ENCODE results near the gene ZNF687.
A peak's percentile ranks its signal among the peaks of the same experiment; 100 is the strongest.

ZNF687 gene

DNA sequence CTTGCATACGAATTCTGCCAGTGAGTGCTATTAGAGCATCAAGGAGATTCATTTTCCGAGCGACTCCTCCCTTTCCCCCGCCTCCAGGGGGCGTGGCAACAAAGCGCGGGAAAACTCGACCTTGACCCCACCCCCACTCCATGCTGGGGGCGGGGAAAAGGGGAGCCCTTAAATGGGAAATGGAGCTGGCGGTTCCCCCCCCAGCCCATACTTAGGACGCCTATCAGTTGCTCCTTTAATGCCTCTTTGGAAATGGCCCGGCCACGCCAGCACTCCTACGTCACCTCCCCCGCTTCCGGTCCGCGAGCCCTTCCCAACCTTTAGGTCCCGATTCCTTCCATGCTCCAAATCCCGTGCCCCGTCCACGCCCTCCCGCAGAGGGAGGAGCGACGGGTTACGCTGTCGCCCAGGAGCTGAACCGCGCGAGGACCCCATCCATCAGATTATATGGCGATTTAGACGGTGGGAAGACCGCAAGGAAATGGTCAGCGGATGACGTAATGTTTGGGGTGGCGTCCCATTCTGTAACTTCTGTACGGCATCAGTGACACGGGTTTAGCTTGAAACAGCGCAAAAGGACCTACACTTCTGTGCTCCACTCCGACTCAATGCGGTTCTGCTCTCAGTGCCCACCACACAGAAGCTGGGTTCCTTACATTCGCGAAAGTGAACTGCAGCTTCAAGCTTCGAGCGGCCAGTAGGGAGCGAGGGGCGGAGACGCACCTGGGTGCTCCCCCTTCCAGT, 702 bp upstream of the ZNF687 start:
- no peak for FAIRE-seq

DNA sequence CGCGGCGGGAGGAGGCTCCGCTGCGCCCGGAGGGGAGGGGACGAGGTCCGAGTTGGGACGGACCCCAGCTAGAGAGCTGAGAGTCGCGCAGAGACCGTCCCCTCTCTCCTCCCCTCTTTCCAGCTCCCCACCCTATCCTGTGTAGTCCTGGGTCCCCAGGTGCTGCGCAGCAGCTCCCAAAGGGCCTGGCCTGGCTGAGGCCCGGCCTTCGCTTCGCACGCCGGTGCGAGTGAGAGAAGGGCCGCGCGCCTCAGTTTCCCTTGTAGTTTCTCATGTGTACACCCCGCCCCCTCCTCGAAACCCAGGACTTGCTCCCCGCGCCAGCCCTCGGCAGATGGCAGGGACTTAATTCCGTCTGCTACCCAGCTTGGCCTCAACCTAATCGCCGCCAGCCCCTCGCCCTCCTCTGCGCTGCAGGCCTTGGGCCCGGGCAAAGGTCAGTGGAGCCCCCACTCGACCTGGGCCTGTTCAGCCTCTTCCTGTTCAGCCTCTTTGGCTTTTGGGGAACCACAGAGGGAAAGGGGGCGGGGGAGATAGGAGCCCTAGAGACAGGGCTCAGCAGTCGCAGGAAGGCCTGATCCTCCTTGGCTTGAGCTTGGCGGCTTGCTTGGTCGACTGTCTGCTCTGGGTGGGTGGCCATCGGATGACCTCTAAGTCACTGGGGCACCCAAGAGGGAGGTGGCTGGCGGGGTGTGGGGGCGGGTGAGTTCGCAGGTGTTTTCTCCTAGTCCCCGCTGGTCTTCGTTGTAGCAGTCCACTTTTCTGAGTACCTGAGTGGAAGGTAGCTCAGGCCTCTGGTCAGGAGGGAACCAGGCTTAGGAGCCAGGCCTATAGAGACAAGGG, 1.0 kb downstream of the ZNF687 start:
- FAIRE-seq: no peak

DNA sequence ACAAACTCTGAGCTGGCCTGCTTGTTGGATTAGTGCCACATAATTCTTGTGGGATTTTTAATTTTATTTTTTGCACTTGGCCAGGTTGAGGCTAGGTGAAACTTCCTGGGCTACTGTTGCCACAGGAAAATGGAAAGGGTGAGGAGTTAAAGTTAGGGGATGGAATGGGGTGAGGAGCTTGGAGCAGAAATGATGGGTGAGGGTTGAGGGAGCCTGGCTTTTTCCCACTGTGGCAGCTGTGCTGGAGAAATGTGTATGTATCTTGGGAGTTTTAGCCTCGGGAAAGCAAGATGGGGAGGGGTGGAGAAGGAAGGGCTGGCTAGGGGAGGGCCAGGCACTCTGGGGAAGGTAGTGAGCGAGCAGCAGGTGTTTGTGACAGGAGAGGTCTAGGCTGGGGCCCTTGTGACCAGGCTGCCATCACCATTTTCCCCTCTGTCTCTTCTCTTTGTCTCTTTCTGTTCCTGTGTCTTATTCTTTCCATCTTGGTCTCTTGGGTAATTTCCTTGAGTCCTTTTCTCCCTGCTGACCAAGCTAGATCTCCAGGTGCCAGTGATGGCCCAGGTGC, 2.0 kb downstream of the ZNF687 start:
- no peak for FAIRE-seq

DNA sequence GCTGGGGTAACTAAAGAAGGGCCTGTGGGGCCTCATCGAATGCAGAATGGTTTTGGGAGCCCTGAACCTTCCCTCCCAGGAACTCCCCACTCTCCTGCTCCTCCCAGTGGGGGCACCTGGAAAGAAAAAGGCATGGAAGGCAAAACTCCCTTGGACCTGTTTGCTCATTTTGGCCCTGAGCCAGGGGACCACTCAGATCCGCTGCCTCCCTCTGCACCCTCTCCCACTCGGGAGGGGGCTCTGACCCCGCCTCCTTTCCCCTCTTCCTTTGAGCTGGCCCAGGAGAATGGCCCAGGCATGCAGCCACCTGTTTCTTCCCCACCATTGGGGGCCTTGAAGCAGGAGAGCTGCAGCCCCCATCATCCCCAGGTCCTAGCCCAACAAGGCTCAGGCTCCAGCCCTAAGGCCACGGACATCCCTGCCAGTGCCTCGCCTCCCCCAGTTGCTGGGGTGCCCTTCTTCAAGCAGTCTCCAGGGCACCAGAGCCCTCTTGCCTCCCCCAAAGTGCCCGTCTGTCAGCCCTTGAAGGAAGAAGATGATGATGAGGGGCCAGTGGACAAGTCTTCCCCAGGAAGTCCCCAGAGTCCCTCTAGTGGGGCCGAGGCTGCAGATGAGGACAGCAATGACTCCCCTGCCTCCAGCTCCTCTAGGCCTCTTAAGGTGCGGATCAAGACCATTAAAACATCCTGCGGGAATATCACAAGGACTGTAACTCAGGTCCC, 4.7 kb downstream of the ZNF687 start:
- no peak for FAIRE-seq

DNA sequence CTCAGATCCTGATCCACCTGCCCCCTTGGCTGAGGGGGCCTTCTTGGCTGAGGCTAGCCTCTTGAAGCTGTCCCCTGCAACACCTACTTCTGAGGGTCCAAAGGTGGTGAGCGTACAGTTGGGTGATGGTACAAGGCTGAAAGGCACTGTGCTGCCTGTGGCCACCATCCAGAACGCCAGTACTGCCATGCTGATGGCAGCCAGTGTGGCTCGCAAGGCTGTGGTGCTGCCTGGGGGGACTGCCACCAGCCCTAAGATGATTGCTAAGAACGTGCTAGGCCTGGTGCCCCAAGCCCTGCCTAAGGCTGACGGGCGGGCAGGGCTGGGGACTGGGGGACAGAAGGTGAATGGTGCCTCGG, 5.2 kb downstream of the ZNF687 start:
- no peak for FAIRE-seq

DNA sequence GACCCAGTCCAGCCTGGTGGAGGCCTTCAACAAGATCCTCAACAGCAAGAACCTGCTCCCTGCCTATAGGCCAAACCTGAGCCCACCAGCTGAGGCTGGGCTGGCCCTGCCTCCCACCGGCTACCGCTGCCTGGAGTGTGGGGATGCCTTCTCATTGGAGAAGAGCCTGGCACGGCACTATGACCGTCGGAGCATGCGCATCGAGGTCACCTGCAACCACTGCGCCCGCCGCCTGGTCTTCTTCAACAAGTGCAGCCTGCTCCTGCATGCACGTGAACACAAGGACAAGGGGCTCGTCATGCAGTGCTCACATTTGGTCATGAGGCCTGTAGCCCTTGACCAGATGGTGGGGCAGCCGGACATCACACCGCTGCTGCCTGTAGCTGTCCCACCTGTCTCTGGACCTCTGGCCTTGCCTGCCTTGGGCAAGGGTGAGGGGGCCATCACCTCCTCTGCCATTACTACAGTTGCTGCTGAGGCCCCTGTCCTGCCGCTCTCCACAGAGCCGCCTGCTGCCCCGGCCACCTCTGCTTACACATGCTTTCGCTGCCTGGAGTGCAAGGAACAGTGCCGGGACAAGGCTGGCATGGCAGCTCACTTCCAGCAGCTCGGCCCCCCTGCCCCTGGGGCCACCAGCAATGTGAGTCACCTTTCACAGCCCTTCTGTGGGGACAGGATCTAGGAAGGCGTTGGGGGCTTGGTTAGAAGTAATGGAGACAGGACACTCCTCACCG, 5.8 kb downstream of the ZNF687 start:
- no peak for FAIRE-seq

DNA sequence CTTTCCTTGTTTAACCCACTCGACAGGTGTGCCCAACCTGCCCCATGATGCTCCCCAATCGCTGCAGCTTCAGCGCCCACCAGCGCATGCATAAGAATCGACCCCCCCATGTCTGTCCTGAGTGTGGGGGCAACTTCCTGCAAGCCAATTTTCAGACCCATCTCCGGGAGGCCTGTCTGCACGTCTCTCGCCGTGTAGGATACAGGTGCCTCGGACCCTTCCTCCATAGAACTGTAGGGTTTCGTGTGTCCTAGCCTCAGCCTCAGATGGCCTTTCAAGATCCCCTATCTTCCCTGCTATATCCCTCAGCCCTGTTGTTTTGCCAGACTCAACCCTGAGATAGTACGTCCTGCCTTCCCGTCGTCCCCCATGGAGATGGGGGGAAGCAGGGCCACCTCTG, 6.4 kb downstream of the ZNF687 start:
- FAIRE-seq: no peak

DNA sequence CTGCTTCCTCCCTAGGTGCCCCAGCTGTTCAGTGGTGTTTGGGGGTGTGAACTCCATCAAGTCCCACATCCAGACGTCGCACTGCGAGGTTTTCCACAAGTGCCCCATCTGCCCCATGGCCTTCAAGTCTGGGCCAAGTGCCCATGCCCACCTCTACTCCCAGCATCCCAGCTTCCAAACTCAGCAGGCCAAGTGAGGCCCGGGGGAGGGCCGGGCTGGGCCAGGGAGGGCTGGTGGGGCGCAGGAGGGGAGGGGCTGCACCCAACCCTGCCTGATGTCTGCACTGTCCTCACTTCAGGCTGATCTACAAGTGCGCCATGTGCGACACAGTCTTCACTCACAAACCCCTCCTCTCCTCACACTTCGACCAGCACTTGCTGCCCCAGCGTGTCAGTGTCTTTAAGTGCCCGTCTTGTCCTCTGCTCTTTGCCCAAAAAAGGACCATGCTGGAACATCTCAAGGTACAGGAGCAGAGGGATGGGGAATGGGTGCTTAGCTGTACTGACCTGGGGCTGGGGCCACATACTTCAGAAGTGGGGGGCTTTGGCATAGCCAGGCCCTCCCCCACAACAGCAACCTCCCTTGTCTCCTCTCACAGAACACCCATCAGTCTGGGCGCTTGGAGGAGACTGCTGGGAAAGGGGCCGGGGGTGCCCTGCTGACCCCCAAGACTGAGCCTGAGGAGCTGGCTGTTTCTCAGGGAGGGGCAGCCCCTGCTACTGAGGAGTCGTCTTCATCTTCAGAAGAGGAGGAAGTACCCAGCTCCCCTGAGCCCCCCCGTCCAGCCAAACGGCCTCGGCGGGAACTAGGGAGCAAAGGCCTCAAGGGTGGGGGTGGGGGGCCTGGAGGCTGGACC, 7.2 kb downstream of the ZNF687 start:
- no peak for FAIRE-seq

DNA sequence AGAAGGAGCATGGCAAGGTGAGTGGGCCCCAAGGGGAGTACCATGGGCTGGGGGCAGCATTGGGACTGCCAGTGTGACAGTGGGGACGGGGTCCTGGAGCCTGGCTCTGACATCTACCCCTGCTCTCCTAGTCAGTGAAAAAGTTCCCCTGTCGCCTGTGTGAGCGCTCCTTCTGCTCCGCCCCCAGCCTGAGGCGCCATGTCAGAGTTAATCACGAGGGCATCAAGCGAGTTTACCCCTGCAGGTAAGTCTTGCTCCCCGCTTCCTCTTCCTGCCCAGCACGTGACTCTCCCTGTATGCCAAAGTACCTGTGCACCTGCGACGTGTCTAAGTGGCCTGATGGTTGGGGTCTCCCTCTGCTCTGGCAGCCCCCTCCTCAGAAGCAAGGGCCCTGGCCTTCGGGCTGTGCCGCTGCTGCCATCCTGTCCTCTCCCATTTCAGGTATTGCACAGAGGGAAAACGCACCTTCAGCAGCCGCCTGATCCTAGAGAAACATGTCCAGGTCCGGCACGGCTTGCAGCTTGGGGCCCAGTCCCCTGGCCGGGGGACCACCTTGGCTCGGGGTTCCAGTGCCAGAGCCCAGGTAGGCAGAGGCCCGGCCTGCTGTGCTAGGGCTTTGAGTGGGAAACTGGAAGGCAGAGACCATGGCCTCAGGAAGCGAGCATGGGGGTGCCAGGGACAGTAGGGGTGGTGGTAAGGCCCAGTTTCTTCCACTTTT, 8.1 kb downstream of the ZNF687 start:
- no peak for FAIRE-seq

DNA sequence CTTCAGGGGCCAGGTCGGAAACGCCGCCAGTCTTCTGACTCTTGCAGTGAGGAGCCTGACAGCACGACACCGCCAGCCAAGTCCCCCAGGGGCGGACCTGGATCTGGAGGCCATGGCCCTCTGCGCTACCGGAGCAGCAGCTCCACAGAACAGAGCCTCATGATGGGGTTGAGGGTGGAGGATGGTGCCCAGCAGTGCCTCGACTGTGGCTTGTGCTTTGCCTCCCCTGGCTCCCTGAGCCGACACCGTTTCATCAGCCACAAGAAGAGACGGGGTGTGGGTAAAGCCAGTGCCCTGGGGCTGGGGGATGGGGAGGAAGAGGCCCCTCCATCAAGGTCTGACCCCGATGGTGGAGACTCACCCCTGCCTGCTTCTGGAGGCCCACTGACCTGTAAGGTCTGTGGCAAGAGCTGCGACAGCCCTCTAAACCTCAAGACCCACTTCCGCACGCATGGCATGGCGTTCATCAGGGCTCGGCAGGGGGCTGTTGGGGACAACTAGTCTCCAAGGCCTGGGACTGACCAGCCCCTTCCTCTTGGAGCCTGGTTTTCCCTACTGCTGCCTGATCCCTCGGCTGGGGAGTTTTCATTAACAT, 8.7 kb downstream of the ZNF687 start:
- FAIRE-seq: no peak

DNA sequence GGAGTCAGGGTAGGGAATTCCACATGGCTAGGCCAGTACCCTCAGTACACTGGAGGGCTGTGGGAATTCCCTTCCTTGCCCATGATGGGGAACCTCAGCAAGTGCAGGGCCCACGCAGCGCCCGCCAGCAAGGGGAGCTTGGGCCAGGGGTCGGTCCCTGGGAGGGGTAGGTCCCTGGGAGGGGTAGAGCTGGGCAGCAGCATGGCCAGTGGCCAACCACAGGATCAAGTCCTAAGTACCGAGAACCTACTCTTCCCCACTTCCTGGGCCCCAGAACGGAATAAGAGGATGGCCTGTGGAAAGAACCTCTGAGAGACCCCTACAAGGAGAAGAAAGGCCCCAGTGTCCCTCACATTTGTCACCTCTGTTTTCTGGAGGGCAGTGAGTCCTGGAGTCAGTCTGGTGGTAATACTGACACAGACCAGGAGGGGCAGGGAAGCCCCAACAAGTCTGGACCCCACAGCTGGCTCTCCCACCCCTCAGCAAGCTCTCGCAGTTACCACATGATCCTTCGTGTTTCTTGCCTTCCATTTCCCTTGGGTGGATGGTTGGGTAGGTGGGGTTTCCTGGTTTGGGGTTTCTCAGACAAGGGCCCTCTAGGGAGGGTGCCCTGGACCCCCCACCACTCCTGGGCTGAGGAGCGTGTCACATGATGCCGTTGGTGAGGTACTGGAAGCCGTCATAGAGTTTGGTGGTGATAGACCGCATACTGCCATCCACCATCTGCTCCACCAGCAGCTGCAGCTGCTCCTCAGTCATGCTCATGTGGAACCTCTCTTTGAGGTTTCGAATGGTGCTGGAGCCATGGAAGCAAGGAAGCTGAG, 10.3 kb downstream of the ZNF687 start:
- no peak for FAIRE-seq

DNA sequence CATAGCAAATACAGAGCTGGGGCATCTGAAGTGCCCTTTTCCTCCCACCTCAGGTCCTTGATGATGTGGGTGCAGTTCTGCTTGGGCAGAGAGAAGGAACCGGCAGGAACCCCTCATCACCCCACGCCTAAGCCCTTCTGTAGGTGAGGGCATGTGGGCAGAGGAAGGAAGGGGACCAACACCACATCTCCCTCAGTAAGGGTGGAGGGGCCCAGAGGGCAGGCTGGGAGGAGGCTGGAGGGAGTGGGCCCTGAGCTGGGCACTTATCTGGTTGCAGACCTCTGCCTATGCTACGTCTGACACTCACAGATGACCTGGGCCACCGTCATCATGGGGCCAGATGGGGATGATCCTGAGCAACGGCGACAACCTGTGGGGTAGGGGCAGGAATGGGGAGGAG, 11.0 kb downstream of the ZNF687 start:
- no peak for FAIRE-seq

DNA sequence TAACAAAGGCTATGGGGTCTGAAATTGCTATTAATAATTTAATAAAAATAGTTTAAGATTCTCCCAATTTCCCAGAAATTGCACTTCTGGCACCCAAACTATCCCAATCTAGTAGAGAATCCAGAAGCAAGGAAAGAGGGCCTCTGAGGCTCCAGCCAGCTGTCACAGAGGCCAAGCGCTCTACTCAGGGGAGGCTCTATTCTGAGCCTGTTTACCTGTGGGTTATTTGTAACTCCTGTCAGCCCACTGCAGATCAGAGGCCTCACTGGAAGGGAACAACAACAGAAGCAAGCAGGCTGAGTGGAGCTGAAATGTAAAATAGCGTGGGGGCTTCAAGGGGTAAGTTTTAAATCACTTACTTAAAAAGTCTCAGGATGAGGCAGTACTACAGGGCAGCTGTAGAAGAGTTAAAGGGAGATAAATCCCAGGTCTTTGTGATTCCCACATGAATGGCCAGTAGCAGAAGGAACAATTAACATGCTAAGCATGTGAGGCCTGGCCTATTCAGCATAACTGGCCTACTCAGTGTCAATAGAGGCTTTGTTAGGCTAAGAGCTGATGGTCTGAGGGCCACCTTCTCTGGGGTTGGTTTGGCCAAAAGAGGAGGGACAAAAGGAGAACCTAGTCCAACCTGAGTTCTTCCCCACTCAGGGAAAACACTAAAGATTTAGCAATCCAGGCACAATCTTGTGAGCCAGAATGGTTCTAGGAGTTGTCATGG, 12.8 kb downstream of the ZNF687 start:
- FAIRE-seq: no peak

DNA sequence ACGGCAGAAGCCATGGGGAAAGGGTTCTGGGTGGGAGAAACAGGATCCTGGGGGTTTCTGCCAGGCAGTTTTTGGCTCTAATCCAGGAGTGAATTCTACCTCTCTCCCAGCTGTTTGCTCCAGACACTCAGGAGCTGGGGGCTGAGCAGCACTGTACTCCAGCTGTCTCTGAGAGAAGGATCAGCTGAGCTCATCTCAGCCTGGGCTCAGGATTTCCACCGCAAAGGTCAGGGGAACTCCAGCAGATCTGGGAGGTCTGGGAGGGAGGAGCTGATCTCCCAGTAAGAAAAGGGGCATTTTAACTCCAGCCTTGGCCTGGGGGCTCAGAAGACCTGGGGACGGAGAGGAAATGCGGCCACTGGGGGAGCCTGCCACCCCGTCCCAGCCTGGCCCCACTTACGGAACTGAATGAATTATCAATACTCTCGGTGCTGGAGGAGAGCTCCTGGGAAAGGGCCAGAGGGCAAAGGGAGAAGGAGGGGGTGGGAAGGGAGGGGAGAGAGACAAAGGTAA, 27.8 kb downstream of the ZNF687 start:
- no peak for FAIRE-seq

DNA sequence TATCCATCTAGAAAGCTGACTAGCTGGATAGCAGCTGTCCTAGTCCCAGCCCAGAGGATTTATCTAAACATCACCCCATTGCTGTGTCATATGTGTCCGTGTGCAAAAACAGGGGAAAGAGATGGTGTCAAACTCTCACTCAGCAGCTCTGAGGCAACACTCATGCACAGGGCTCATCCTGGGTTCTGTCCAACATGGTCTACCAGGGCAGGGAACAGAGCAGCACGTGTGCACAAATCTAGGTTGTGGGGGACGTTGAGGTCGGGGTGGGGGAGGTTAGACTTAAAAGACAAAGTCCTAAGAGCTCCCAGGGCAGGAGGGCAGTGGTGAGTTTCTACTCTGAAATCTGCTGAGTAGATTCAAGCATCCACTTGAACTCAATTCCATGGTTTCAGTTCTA, 28.9 kb downstream of the ZNF687 start:
- FAIRE-seq: no peak

DNA sequence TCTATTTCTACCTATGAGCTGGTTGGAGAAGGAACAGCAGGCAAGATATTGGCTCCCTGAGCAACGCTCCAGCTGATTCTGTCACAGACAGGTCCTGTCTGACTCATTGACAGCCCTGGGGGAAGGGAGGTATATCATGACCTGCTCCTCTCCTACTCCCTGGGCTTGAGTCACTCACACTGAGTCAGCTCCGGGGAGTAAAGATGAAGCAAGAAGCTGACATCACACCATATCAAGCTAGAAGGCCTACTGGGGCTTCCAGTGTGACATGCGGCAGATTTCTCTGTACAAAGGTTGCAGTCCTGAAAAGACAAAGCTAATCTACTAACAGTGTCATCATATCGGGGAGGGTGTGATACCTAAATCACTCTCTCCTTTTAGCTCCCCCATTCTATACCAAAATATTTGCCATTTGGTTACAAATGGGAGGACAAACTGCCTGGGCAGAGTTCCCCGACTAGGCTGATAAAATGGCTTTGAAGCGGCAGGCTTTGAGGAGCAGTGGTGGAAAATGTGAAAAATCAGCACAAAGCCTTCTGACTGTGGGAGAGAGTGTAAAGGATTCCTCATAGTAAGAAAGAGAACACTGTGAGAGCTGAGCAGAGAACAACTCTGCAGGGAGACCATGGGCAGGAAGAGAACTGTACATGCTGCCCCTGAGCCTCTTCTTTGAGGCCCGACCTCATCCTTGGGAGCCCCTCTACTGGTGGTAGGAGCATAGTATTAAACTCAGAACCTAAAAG, 29.7 kb downstream of the ZNF687 start:
- peak; percentile 53 for FAIRE-seq

DNA sequence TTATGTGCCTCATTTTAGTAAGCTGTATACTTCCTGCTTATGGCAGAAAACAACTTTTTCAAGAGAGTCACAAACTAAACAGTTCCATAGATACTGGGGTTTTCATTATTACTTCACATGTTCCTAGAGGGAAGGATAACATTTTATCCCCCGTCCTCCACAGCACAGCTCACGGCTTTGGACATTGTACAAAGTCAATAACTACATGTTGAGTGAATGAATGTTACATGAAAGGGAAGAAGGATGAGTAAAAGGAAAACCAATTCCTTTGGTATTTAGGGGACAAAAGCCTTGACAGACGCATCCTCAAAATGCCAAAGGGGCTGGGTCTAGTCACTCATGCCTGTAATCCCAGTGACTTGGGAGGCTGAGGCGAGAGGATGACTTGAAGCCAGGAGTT, 30.3 kb downstream of the ZNF687 start:
- FAIRE-seq: no peak

DNA sequence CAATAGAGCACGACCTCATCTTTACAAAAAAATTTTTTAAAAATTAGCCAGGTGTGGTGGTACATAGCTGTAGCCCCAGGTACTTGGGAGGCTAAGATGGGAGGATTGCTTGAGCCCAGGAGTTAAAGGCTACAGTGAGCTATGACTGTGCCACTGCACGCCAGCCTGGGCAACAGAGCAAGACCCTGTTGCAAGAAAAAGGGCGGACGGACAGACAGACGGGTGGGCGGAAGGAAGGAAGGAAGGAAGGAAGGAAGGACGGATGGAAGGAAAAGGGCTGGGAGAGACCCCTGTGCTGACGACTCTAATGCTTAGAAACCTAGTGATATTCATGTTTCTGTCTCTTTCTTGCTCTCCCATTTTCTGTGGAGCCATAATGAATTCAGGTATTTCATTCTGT, 30.7 kb downstream of the ZNF687 start:
- FAIRE-seq: no peak

Data from islet of Langerhans (tissue), 1 donor.